Esophagus muscularis mucosa (tissue), 4 donors: ENCODE measurements around the gene HUWE1. TPM values are rescaled to one million over a fixed set of nuclear protein-coding genes. Genes with fewer than 3 reads are reported as not detected.
"Not testable (repeated sequence)": the region's sequence is repeated elsewhere in the genome, so short reads cannot be mapped to it uniquely, and the experiment has no call there.

Source experiments
- DNase-seq: peaks from one replicate; pipeline ENCODE4 v3.0.0-alpha.2; 2017; ENCODE audit errors: extremely low spot score
- H3K27ac ChIP-seq, 4 donors: fragments of 200-600 bp; sonication (generic); replicated peaks in 1 of 4; 1 replicate in 3 of 4; 2 replicates in 1 of 4; pipeline ENCODE4 v1.5.1; 2016 to 2019; ENCODE audit warnings: mild to moderate bottlenecking in 1 of 4
- H3K27me3 ChIP-seq, 4 donors: fragments of 200-600 bp; sonication (generic); one replicate each; pipeline versions ENCODE4 v1.5.1 to v1.6.0; 2016 to 2019
- H3K36me3 ChIP-seq, 4 donors: fragments of 200-600 bp; sonication (generic); one replicate each; pipeline ENCODE4 v1.5.1; 2016 to 2019
- H3K4me1 ChIP-seq, 4 donors: fragments of 200-600 bp; sonication (generic); one replicate each; pipeline ENCODE4 v1.5.1; 2016 to 2019
- H3K4me3 ChIP-seq, 4 donors: fragments of 200-600 bp; sonication (generic); 1 replicate in 2 of 4; 2 replicates in 2 of 4; pipeline ENCODE4 v1.5.1; 2016 to 2019; ENCODE audit warnings: mild to moderate bottlenecking in 4 of 4, moderate library complexity in 1 of 4
- H3K9me3 ChIP-seq, 4 donors: fragments of 200-600 bp; sonication (generic); 1 replicate in 3 of 4; 2 replicates in 1 of 4; pipeline ENCODE4 v1.5.1; 2016 to 2019
- EP300 ChIP-seq: sonication (generic); formaldehyde crosslinking; IDR thresholded peaks from one replicate; pipeline ENCODE4 v1.6.1; 2017; ENCODE audit warnings: antibody characterized with exemption
- POLR2A ChIP-seq: fragments of 450-650 bp; IDR thresholded peaks from one replicate; pipeline ENCODE4 v1.6.1; 2017; ENCODE audit warnings: antibody characterized with exemption, moderate library complexity, mild to moderate bottlenecking, low read depth
- POLR2AphosphoS5 ChIP-seq, 2 donors: sonication (generic); formaldehyde crosslinking; IDR thresholded peaks; one replicate each; pipeline ENCODE4 v1.6.1; 2017; ENCODE audit warnings: antibody characterized with exemption in 2 of 2
- WGBS: methylation state at CpG from one replicate; pipeline ENCODE4 v1.1.5; 2018; 5-methylcytosine and 5-hydroxymethylcytosine counted together
- intact Hi-C: fragments of 100-400 bp; cut with DNase I; formaldehyde crosslinking; loops from one replicate; pipeline ENCODE4 v1.15.1; 2023
- total RNA-seq, 4 donors: library from RNA; depleted of rRNA; stranded (reverse); fragments of >200 nt; gene quantifications; one replicate each; pipeline versions ENCODE4 v1.1.0 to v1.2.1, GENCODE V29; 2016
- TF ChIP-seq, protein P1 (sequence below), 3 experiments: fragments of 200-600 bp in 2 of 3; fragments of 450-650 bp in 1 of 3; sonication (generic) in 2 of 3; IDR thresholded peaks; one replicate each; pipeline ENCODE4 v1.5.1; 2017 to 2019; ENCODE audit warnings: antibody characterized with exemption in 3 of 3, mild to moderate bottlenecking in 2 of 3, moderate library complexity in 1 of 3

Gene HUWE1
- total RNA-seq, 4 donors from 2014 or later: 100 to 149 (median 129) TPM

GRCh38 chrX:53526999-53527398 is 159.5 kb downstream of the HUWE1 start:
- intact Hi-C loops: no loop called here
- Histone ChIP-seq H3K4me1 (no peaks in the 10 kb centered on the region), H3K36me3 (no peaks in the 10 kb centered on the region), H3K4me3 (no peak overlapping the region), H3K27ac (no peak overlapping the region), H3K9me3 (no peaks in the 10 kb centered on the region), H3K27me3 (no peaks in the 10 kb centered on the region)
- no peak for DNase-seq
- no peak for TF ChIP-seq EP300
- TF ChIP-seq, protein P1, sequence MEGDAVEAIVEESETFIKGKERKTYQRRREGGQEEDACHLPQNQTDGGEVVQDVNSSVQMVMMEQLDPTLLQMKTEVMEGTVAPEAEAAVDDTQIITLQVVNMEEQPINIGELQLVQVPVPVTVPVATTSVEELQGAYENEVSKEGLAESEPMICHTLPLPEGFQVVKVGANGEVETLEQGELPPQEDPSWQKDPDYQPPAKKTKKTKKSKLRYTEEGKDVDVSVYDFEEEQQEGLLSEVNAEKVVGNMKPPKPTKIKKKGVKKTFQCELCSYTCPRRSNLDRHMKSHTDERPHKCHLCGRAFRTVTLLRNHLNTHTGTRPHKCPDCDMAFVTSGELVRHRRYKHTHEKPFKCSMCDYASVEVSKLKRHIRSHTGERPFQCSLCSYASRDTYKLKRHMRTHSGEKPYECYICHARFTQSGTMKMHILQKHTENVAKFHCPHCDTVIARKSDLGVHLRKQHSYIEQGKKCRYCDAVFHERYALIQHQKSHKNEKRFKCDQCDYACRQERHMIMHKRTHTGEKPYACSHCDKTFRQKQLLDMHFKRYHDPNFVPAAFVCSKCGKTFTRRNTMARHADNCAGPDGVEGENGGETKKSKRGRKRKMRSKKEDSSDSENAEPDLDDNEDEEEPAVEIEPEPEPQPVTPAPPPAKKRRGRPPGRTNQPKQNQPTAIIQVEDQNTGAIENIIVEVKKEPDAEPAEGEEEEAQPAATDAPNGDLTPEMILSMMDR (IDR thresholded peaks at IDR 0.05): no peak
- TF ChIP-seq POLR2A: no peak
- no peak for TF ChIP-seq POLR2AphosphoS5 (IDR thresholded peaks at IDR 0.05)

GRCh38 chrX:53511322-53511721 is 175.2 kb downstream of the HUWE1 start:
- no peak overlapping the region for H3K4me3 ChIP-seq
- DNase-seq: no peak
- H3K4me1 ChIP-seq: no peaks in the 10 kb centered on the region
- no peaks in the 10 kb centered on the region for H3K9me3 ChIP-seq
- TF ChIP-seq POLR2A (no peak), EP300 (no peak), POLR2AphosphoS5 (IDR thresholded peaks at IDR 0.05) (no peak)
- TF ChIP-seq, protein P1 (IDR thresholded peaks at IDR 0.05): no peak
- no peak overlapping the region for H3K27ac ChIP-seq
- no peaks in the 10 kb centered on the region for H3K27me3 ChIP-seq
- 100% methylated on average over 1 of the region's 2 CpGs for WGBS
- no peaks in the 10 kb centered on the region for H3K36me3 ChIP-seq
- intact Hi-C loops: no loop called here

DNA sequence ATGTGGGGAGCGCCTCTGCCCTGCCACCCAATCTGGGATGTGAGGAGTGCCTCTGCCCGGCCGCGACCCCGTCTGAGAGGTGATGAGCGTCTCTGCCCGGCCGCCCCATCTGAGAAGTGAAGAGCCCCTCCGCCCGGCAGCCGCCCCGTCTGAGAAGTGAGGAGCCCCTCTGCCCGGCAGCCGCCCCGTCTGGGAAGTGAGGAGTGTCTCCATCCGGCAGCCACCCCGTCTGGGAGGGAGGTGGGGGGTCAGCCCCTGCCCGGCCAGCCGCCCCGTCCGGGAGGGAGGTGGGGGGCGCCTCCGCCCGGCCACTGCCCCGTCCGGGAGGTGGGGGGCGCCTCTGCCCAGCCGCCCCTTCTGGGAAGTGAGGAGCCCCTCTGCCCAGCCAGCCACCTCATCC is 182.5 kb downstream of the HUWE1 start:
- H3K4me1 ChIP-seq, H3K27me3 ChIP-seq, H3K4me3 ChIP-seq, DNase-seq, H3K36me3 ChIP-seq, intact Hi-C loops, H3K27ac ChIP-seq, H3K9me3 ChIP-seq: not testable (repeated sequence)
- WGBS: no CpG with 5 or more reads among the region's 28 CpGs

- DNase-seq: no peak
- Histone ChIP-seq H3K4me1 (no peaks in the 10 kb centered on the region), H3K27ac (no peak overlapping the region), H3K36me3 (no peaks in the 10 kb centered on the region), H3K9me3 (no peaks in the 10 kb centered on the region), H3K4me3 (no peak overlapping the region), H3K27me3 (peaks cover 0 to 3% (median 0%) of the 10 kb centered on the region in 4 donors)
- intact Hi-C loops: no loop called here
- TF ChIP-seq POLR2A: no peak
These were observed 192.1 kb downstream of the HUWE1 start for GRCh38 chrX:53494436-53494835.

- Histone ChIP-seq H3K9me3 (peaks cover 0 to 14% (median 0%) of the 10 kb centered on the region in 4 donors), H3K4me3 (no peak overlapping the region), H3K27me3 (peaks cover 0 to 6% (median 0%) of the 10 kb centered on the region in 4 donors), H3K27ac (no peak overlapping the region), H3K4me1 (no peaks in the 10 kb centered on the region), H3K36me3 (no peaks in the 10 kb centered on the region)
- no peak for DNase-seq
- intact Hi-C loops: no loop called here
- TF ChIP-seq POLR2AphosphoS5 (IDR thresholded peaks at IDR 0.05) (no peak), POLR2A (no peak)
These were observed 200.2 kb downstream of the HUWE1 start for GRCh38 chrX:53486285-53486684.

DNA sequence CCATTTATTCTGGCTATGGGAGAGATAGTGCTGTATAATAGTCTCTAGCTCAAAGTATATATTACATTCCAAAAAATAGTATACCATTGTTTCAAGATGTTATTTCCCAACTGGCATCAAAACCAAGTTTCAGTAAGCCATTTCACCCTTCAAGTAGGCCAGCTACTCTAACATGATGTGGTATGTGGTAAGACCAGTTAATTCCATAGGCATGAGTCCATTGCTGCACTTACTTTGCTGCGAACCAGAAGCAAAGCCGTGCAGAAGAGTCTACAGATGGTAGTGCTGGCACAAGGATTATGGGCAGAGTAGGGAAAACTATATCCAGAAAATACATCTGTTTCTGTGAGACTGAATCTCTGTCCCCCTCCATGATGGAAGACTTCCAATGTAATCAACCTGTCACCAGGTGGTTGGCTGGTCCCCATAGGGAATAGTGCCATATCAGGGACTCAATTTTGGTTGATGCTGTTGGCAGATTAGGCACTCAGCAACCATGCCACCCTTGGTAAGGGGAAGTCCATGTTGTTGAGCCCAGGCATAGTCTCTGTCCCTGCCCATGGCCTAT is 202.6 kb downstream of the HUWE1 start:
- no peak overlapping the region for H3K4me3 ChIP-seq
- no peaks in the 10 kb centered on the region for H3K36me3 ChIP-seq
- intact Hi-C loops: no loop called here
- peaks cover 0 to 7% (median 0%) of the 10 kb centered on the region in 4 donors for H3K27me3 ChIP-seq
- TF ChIP-seq EP300 (no peak), POLR2A (no peak), POLR2AphosphoS5 (IDR thresholded peaks at IDR 0.05) (no peak)
- TF ChIP-seq, protein P1 (IDR thresholded peaks at IDR 0.05): no peak
- 83% methylated on average over 2 of the region's 2 CpGs for WGBS
- no peak overlapping the region for H3K27ac ChIP-seq
- no peak for DNase-seq
- H3K9me3 ChIP-seq: peaks cover 0 to 14% (median 0%) of the 10 kb centered on the region in 4 donors
- H3K4me1 ChIP-seq: no peaks in the 10 kb centered on the region
